OCI-LY1 (cell line): ENCODE measurements around the gene ARL5C.

Experiments
- CTCF ChIP-seq: fragments of 200-600 bp; sonication (generic), shearing (Covaris generic); IDR thresholded peaks from 2 replicates; pipeline ENCODE4 v1.5.1; 2017; ENCODE audit warnings: mild to moderate bottlenecking, antibody characterized with exemption, low read length, moderate library complexity, mixed read lengths
- EZH2 ChIP-seq: fragments of 200-600 bp; sonication (generic), shearing (Covaris generic); IDR thresholded peaks from 2 replicates; pipeline ENCODE4 v1.8.0; 2017; ENCODE audit warnings: borderline replicate concordance, mixed run types, mild to moderate bottlenecking, antibody characterized with exemption, low read length, moderate library complexity, mixed read lengths

GRCh38 chr17:39122991-39123390, 43.0 kb downstream of the ARL5C start:
- TF ChIP-seq CTCF (no peak), EZH2 (no peak)
